Neural progenitor cell (in vitro differentiated cells): ENCODE measurements around the gene DENND2D. TPM values are rescaled to one million over a fixed set of nuclear protein-coding genes. Genes with fewer than 3 reads are reported as not detected.
A peak's percentile ranks its signal among the peaks of the same experiment; 100 is the strongest.

Experiments
- DNase-seq: peaks from one replicate; pipeline ENCODE4 v3.0.0-alpha.2; 2016; ENCODE audit warnings: low spot score
- H2AFZ ChIP-seq: fragments of 200-600 bp; sonication (generic); replicated peaks from 2 replicates; pipeline ENCODE4 v1.6.1; 2016; ENCODE audit warnings: antibody characterized with exemption
- H3F3A ChIP-seq: fragments of 200-600 bp; sonication (generic); 2 replicates; pipeline ENCODE4 v1.6.1; 2016; ENCODE audit warnings: antibody characterized with exemption, low read depth
- H3K27ac ChIP-seq: fragments of 200-600 bp; sonication (generic); 2 replicates; pipeline ENCODE4 v1.5.1; 2016; ENCODE audit warnings: mild to moderate bottlenecking
- H3K27me3 ChIP-seq: fragments of 200-600 bp; sonication (generic); 2 replicates; pipeline ENCODE4 v1.6.1; 2016; ENCODE audit warnings: mild to moderate bottlenecking, moderate library complexity
- H3K36me3 ChIP-seq: fragments of 200-600 bp; sonication (generic); 2 replicates; pipeline ENCODE4 v1.5.1; 2016
- H3K4me1 ChIP-seq: fragments of 200-600 bp; sonication (generic); 2 replicates; pipeline ENCODE4 v1.6.1; 2016; ENCODE audit warnings: mixed run types
- H3K4me2 ChIP-seq: fragments of 200-600 bp; sonication (generic); 2 replicates; pipeline ENCODE4 v1.6.1; 2016
- H3K4me3 ChIP-seq: fragments of 200-600 bp; sonication (generic); 2 replicates; pipeline ENCODE4 v1.5.1; 2016
- H3K79me2 ChIP-seq: fragments of 200-600 bp; sonication (generic); 2 replicates; pipeline ENCODE4 v1.6.1; 2016; ENCODE audit warnings: low read depth
- H3K9ac ChIP-seq: fragments of 200-600 bp; sonication (generic); 2 replicates; pipeline ENCODE4 v1.6.1; 2016
- H3K9me3 ChIP-seq: fragments of 200-600 bp; sonication (generic); 2 replicates; pipeline ENCODE4 v1.5.1; 2016; ENCODE audit warnings: low read depth
- H4K20me1 ChIP-seq: fragments of 200-600 bp; sonication (generic); 2 replicates; pipeline ENCODE4 v1.6.1; 2016; ENCODE audit warnings: low read depth
- H3K27ac Mint-ChIP-seq: 3 replicates; pipeline ENCODE4 v1.8.0; 2021; ENCODE audit warnings: mixed read lengths
- H3K27me3 Mint-ChIP-seq: 2 replicates; pipeline ENCODE4 v1.8.0; 2022; ENCODE audit warnings: low read depth, mild to moderate bottlenecking, inconsistent platforms, moderate library complexity, mixed read lengths; ENCODE audit not compliant: insufficient read depth
- H3K36me3 Mint-ChIP-seq: 3 replicates; pipeline ENCODE4 v1.8.0; 2021; ENCODE audit warnings: mixed read lengths
- H3K4me1 Mint-ChIP-seq: 3 replicates; pipeline ENCODE4 v1.8.0; 2021; ENCODE audit warnings: mixed read lengths
- H3K4me3 Mint-ChIP-seq: 3 replicates; pipeline ENCODE4 v1.8.0; 2021; ENCODE audit warnings: mild to moderate bottlenecking, moderate library complexity, mixed read lengths
- H3K9me3 Mint-ChIP-seq: 3 replicates; pipeline ENCODE4 v1.8.0; 2020; ENCODE audit warnings: mixed read lengths
- CTCF ChIP-seq: fragments of 200-600 bp; sonication (generic); IDR thresholded peaks from 2 replicates; pipeline ENCODE4 v1.5.1; 2017; ENCODE audit warnings: antibody characterized with exemption, mild to moderate bottlenecking
- EZH2 ChIP-seq: fragments of 200-600 bp; sonication (generic); IDR thresholded peaks from 2 replicates; pipeline ENCODE4 v1.6.1; 2017; ENCODE audit warnings: antibody characterized with exemption, mild to moderate bottlenecking, moderate library complexity
- EZH2phosphoT487 ChIP-seq: fragments of 200-600 bp; sonication (generic); IDR thresholded peaks from 2 replicates; pipeline ENCODE4 v1.6.1; 2017; ENCODE audit warnings: antibody characterized with exemption
- total RNA-seq: library from RNA; depleted of rRNA; stranded (reverse); fragments of >200 nt; gene quantifications from 2 replicates; pipeline ENCODE4 v1.2.3, GENCODE V29; 2015; ENCODE audit warnings: low replicate concordance

DENND2D gene
- total RNA-seq, 1 donor from 2014 or later: not detected

GRCh38 chr1:111223126-111223685 lies 22.8 kb upstream of the DENND2D start:
- H3K27me3 ChIP-seq: no peaks in the 10 kb centered on the region
- no peaks in the 10 kb centered on the region for H3K79me2 ChIP-seq
- H2AFZ ChIP-seq: no peak overlapping the region
- H3K27me3 Mint-ChIP-seq: peaks cover 10% of the 10 kb centered on the region
- no peak overlapping the region for H3K9ac ChIP-seq
- H3K4me1 Mint-ChIP-seq: peaks cover 44% of the 10 kb centered on the region
- H3K9me3 ChIP-seq: no peaks in the 10 kb centered on the region
- H4K20me1 ChIP-seq: no peaks in the 10 kb centered on the region
- H3F3A ChIP-seq: peaks cover 27% of the 10 kb centered on the region
- H3K4me3 ChIP-seq: no peak overlapping the region
- DNase-seq: no peak
- TF ChIP-seq EZH2 (no peak), CTCF (no peak), EZH2phosphoT487 (no peak)
- no peak overlapping the region for H3K4me3 Mint-ChIP-seq
- H3K4me1 ChIP-seq: peaks cover 37% of the 10 kb centered on the region
- H3K4me2 ChIP-seq: no peak overlapping the region
- H3K27ac ChIP-seq: no peak overlapping the region
- no peaks in the 10 kb centered on the region for H3K36me3 ChIP-seq
- H3K27ac Mint-ChIP-seq: peak overlapping the region; percentile 12
- H3K9me3 Mint-ChIP-seq: peaks cover 2% of the 10 kb centered on the region
- H3K36me3 Mint-ChIP-seq: no peaks in the 10 kb centered on the region

GRCh38 chr1:111222308-111223125 lies 22.1 kb upstream of the DENND2D start:
- Mint-ChIP-seq H3K4me3 (no peak overlapping the region), H3K36me3 (no peaks in the 10 kb centered on the region), H3K9me3 (peaks cover 5% of the 10 kb centered on the region), H3K27me3 (peaks cover 10% of the 10 kb centered on the region), H3K27ac (no peak overlapping the region), H3K4me1 (peaks cover 42% of the 10 kb centered on the region)
- H3K9ac ChIP-seq: no peak overlapping the region
- H3F3A ChIP-seq: peaks cover 27% of the 10 kb centered on the region
- no peaks in the 10 kb centered on the region for H3K79me2 ChIP-seq
- peak; percentile 86 for DNase-seq
- H3K27ac ChIP-seq: no peak overlapping the region
- peaks cover 39% of the 10 kb centered on the region for H3K4me1 ChIP-seq
- no peak for TF ChIP-seq EZH2
- peak; percentile 94 for TF ChIP-seq CTCF
- no peak overlapping the region for H3K4me2 ChIP-seq
- H3K36me3 ChIP-seq: no peaks in the 10 kb centered on the region
- H3K4me3 ChIP-seq: no peak overlapping the region
- H3K27me3 ChIP-seq: no peaks in the 10 kb centered on the region
- H3K9me3 ChIP-seq: no peaks in the 10 kb centered on the region
- no peaks in the 10 kb centered on the region for H4K20me1 ChIP-seq
- no peak overlapping the region for H2AFZ ChIP-seq

- Mint-ChIP-seq H3K9me3 (peaks cover 5% of the 10 kb centered on the region), H3K36me3 (no peaks in the 10 kb centered on the region), H3K4me1 (peaks cover 42% of the 10 kb centered on the region), H3K4me3 (peak overlapping the region; percentile 30), H3K27ac (peak overlapping the region; percentile 5), H3K27me3 (peaks cover 12% of the 10 kb centered on the region)
- H3K9me3 ChIP-seq: no peaks in the 10 kb centered on the region
- no peak for TF ChIP-seq EZH2
- TF ChIP-seq EZH2phosphoT487: no peak
- no peak for TF ChIP-seq CTCF
- no peaks in the 10 kb centered on the region for H3K27me3 ChIP-seq
- no peaks in the 10 kb centered on the region for H3K36me3 ChIP-seq
- peaks cover 27% of the 10 kb centered on the region for H3F3A ChIP-seq
- peak overlapping the region; percentile 25 for H3K4me2 ChIP-seq
- no peak overlapping the region for H3K4me3 ChIP-seq
- H2AFZ ChIP-seq: no peak overlapping the region
- no peak overlapping the region for H3K9ac ChIP-seq
- DNase-seq: no peak
- peaks cover 39% of the 10 kb centered on the region for H3K4me1 ChIP-seq
- no peaks in the 10 kb centered on the region for H3K79me2 ChIP-seq
- no peaks in the 10 kb centered on the region for H4K20me1 ChIP-seq
- no peak overlapping the region for H3K27ac ChIP-seq
Measured at GRCh38 chr1:111221633-111222291, 21.3 kb upstream of the DENND2D start.
